NCI-H146 treated with DMSO at 0.1 percent for 48 hours (cell line): ENCODE data around the gene HDAC10.

Experiments used
- DNase-seq: peaks from one replicate; lab custom pipeline; 2025; ENCODE audit not compliant: unreplicated experiment; lab: John Stamatoyannopoulos, UW

Gene HDAC10, protein sequence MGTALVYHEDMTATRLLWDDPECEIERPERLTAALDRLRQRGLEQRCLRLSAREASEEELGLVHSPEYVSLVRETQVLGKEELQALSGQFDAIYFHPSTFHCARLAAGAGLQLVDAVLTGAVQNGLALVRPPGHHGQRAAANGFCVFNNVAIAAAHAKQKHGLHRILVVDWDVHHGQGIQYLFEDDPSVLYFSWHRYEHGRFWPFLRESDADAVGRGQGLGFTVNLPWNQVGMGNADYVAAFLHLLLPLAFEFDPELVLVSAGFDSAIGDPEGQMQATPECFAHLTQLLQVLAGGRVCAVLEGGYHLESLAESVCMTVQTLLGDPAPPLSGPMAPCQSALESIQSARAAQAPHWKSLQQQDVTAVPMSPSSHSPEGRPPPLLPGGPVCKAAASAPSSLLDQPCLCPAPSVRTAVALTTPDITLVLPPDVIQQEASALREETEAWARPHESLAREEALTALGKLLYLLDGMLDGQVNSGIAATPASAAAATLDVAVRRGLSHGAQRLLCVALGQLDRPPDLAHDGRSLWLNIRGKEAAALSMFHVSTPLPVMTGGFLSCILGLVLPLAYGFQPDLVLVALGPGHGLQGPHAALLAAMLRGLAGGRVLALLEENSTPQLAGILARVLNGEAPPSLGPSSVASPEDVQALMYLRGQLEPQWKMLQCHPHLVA

DNA sequence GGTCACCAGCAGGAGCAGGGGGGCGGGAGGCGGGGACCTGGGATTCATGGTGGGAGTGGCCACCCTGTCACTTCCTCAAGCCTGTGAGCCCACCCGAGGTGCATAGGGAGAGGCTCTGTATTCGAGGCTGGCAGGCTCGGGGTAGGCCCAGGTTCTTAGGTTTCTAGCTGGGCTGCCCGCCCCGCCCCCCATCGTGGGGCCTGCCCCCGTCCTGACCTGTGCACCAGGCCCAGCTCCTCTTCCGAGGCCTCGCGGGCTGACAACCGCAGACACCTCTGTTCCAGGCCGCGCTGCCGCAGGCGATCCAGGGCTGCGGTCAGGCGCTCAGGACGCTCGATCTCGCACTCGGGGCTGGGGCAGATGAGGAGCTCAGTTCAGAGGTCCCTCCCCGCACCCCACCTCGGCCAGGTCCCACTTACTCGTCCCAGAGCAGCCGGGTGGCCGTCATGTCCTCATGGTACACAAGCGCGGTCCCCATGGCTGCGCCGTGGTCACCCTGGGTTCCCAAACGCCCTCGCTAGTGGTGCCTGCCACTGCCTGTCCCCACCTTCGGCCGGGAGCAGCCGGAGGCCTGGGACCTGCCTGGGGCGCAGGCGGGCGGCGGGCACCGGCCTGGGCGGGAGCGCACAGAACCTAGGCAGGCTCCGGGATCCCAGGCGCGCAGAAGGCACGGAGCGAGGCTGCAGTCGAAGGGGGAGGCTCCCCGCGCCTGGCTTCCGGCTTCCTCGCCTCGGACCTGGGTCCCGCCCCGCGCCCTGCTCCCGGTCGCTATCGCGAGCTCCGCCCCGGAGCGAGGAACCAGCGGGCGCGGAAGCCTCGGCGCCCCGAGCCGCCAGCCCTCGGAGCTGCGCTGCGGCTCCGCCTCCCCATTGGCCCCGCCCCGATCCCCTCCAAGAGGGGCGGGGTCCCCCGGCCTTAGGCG is at the start of gene HDAC10:
HDAC10 (minus strand) TSS at position 711 of the 922 bp plus-strand sequence; CDS start at position 478, 233 bp downstream.
- DNase-seq, result peak; percentile 33

DNA sequence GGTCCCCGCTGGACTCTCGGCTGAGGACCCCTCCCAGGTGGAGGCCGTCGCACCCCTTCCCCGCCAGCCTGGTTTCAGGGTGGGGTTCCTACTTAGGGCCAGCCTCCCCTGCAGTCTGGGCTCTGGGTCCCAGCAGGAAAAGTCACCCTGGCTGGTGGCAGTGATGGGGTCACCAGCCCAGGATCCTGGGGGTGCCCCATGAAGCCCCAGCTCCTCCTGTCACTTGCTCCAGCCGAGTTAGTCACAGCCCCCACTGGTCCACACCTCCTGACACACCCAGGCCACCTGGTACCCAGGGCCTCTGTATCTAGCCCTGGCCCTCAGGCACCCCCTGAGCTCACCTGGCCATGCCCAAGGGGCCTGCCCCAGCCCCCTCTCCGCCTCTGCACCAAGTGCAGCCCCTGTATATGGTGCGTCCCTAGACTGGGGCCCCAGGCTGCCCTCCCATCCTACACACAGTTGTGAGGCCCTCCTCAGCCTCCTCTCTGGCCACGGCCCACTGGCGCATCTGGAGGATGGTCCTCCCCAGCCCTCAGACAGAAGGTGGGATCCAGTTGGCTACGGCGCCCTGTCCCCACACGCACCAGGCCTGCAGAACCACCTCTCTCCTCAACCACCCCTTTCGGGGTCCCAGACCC is 49.7 kb upstream of the HDAC10 start:
- no peak for DNase-seq

DNA sequence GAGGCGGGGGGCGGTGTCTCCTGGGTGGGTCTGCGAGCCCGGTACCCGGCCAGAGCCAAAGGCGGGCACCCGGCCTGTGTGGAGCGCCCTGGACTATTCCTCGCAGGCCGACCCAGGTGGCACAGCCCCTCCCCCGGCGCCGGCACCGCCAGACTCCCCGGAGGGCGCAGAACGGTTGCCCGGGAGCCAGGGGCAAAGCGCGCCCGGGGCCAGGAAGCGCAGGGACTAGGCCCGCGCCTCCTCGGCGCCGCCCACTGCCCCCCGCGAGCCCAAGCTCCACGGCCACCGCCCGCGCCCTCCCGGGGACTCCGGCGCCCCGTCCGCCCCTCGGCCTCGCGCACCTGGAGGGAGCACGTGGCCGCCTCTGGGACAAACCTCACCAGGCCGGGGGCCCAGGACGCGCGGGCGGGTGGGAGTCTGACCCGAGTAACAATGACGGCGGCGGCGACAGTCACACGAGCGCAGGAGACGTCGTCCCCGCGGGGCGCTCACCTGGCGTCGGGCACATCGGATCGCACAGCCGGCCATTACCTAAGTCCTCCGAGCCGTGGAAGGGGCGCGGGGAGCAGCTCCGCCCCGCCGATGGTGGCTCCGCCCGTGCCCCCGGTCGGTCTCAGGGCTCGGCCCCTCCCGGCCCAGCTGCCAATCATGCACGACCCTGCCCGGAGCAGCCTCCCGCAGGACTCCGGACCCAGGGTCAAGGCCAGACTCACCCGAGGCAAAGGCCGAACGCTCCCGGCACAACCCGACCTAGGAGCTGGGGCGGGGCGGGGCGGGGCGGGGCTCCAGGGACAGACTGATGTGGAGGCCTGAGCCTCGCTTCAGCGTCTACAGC is 48.9 kb upstream of the HDAC10 start:
- no peak for DNase-seq

DNA sequence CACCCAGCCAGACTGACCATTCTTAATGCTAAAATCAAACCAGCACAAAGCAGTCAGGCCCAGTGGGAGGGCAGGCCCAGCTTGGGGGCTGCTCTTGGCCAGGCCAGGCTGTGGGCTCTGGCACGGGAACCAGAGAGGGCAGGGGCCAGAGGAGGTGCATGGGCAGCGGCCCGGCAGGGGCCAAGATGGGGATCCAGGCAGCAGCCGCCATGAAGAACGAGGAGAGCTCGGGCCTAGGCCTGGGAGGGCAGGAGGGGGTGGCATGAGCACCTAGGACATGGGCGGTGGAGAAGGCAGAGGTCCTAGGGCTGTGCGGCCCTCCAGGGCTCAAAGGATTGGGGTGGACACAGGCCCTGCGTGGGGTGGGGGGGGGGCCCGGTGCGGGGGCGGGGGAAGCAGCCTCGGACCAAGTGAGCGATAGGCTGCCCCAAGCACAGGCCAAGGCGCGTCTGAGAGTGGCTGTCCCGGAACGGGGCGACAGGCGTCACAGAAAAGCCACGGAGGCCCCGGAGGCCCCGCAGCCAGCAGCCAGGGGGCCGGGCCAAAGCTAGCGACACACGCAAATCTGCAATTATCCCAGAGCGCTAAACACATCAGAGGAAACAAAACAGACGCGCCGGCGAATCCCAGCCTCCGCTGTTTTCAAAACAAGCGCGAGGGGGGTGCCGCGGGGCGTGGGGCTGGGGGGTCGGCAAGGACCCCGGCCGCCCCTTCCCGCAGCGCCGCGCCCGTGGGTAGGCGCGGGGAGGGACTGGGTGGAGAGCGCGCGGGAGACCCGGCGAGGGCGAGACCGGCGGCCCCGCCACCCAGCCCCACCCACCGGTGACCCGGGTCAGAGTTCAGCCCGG is 48.1 kb upstream of the HDAC10 start:
- DNase-seq, result no peak

DNA sequence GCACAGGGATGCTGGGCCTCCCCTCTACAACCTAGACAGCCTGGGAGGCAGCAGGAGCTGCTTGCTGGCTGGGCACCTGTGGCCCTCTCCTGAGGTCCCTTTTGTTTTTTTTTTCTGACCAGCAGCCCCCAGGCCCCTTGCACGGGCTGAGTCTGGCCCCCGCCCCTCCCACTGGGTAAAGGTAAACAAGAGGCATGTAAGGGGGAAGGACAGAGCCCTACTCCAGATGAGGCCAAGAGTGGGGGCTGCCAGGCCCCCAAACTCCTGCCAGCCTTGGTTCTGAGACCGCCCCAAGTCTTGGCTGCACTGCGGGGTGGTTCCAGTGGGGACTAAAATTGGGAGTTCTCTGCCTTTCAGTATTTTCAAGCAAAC is 47.2 kb upstream of the HDAC10 start:
- no peak for DNase-seq

DNA sequence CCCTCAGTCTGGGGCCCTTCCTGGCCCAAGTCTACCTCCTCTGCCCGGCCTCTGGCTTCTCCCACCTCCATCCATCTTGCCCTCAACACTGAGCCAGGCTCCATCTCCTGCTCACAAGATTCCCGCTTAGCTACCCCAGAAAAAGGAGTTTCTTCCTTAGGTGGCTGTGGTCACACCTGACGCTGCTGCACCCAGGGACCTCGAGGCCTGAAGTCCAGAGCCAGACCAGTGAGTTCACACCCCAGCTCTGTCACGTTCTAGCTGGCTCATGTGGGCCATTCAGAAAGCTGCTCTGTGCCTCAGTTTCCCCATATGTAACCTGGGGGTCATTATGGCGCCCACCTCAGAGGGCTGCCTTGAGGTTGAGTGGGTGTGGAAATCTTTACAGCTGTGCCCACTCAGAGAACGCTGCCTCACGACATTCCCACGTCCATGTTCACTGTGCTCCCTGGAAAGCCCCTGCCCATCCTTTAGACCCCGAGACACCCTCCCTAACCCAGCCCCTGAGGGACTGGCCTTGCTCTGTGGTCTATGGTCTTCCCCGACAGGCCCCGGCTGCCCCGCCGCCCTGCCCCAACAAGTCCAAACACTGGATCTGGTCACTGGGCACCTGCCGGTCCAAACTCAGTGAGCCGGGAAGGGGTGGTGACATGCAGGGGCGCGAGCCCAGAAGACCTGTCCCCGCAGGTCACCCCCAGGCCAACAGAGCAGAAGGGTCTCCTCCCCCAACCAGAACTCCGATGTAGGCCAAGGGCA is 46.6 kb upstream of the HDAC10 start:
- no peak for DNase-seq

DNA sequence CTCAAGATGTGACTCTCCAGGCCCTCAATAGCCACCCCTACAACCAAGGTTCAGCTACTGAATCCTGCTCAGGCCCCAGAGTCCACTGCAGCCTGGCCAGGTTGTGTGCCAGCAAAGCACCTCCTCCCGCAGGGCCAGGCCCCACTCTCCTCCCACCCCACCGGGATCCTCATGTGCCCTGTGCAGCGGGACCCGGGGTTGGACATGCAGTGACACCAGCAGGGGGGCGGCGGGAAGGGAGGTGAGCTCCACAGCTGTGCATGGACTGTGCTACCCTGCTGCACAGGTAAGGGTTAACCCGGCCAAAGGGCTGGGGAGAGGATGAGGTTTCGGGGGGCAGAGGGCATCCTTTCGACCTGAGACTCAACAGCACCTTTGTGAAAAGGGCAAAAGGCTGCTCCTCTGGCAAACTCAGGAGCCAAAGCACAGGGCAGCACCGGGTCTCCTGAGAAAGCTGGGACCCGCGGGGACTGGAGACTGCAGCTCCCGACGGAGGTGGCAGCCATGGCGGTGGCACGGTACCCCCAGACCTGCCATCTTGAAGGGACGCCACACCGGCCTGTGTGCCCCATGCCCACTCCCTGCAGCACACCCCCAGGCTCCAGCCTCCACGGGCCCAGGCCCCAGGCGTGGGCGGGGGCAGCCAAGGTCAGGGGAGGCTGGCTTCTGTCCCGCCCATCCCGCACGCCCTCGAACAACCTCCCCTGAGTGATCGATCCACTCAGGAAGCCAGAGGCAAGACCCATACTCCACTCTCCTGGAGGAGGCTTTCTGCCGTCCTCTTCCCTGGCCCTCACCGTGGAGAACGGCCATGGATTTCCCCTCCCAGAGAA is 45.8 kb upstream of the HDAC10 start:
- DNase-seq, result no peak

DNA sequence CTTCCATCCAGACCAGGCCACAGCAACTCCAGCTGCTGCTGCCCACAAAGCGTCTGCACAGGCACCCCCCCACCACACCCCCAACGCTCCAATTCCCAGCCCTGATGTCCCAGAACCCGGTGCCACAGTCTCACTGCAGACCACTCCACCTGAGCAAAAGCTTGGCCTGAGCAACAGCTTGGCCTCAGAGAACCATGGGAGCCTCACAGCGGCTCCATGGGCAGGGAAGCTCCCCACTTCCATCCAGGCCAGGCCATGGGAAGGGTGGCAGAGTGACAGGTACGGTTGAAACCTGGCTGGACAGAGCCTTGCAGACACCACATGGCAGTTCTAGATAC is 43.2 kb upstream of the HDAC10 start:
- no peak for DNase-seq

DNA sequence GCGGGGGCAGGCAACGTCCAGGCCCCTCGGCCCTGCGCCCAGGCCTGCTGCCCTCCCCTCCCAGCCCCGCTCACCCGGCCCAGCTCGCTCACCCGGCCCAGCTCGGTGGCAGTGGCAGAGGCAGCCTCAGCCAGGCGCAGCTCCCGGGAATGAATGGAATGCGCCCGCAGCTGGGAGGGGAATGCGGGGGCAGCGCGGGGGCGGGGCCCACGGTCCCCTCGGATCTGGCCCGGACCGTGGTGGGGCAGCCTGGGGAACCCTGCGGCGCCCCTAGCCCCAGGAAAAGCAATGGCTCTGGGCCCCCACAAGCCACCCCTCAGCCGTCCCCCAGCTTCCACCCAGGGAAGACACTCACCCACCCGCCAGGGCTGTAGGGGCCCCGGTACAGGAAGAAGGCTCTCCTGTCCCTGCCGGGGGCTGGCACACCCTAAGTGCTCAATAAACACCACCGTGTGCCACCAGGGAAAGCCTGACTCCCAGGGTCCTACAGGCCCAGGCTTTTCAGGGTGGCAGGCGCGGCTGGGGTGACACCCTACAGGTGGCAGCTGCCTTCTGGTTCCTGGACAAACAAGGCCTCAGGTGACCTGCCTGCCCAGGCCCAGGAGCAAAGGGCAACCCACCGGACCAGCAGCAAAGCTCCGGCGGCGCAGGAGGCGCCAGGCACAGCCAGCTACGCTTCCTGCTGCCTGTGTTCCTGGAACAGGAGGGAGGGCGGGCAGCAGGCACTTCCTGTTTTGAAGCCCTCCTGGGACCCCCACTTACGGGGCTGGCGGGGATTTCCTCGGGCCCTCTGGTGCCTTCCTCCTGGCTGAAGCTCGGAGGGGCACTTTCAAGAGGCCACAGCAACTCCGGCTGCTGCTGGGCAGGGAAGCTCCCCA is 42.6 kb upstream of the HDAC10 start:
- DNase-seq, result no peak

DNA sequence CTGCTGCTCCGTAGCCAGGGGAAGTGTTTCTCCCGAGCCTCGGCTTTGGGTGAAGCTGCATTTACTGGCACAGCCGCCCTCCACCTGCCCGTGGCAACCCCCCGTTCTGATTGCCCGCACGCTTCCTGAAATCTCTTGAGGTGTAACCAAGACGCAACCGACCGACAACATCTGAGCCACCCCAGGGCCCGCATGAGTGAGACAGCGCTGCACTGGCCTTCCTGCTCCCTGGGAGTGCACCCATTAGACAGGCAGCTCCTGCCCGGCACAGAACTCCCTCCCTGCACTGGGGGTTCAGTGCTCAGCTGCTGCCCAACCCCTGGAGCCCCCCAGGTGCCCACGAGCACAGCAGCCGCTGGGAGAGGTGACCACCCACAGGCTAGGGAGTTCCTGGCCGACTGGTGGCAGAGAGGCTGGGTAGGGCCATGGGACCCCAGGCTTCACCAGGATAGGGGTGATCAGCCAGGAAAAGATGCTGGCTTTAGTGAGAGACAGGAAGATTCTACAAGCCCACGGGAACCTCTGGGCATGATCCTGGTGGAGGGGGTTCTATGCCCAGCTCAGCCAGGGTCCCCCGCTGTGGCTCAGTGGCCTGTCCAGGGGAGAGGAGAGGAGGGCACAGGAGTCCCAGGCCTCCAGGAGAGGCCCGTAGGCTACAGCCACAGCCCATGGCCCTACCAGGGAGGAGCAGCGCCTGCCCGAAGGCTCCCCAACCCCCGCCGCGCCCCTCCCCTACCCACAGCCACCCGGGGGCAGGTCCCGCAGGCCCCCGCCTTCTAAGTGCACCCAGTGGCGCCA is 41.8 kb upstream of the HDAC10 start:
- no peak for DNase-seq

DNA sequence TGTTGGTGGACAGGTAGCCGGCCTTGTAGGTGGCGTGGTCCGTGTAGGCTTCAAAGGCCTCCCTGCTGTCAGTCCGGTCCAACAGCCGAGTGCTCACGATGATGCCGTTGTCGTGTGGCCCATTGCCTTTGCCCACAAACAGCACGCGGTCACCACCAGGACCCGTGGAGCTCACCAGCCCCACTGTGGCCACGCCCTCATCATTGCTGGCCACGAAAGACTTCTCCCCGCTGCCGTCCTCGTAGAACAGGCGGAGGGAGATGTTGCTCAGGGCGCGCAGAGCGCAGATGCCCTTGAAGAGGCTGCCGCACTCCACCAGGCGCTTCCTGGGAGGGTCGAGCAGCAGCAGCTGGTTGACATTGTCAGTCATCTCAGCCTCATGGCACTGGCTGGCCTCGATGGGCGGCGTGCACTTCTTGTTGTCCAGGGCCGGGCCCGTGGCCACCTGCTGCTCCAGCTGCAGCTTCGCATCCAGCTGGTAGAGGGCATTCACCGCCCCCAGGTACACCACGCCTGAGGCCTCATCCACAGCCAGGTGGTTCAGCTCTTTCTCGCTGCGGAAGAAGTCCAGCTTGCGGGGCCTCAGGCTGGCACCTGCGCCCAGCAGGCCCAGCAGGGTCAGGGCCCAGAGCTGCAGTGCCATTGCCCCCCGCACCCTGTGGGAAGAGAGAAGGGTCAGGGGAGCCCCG is 39.0 kb upstream of the HDAC10 start:
- no peak for DNase-seq

DNA sequence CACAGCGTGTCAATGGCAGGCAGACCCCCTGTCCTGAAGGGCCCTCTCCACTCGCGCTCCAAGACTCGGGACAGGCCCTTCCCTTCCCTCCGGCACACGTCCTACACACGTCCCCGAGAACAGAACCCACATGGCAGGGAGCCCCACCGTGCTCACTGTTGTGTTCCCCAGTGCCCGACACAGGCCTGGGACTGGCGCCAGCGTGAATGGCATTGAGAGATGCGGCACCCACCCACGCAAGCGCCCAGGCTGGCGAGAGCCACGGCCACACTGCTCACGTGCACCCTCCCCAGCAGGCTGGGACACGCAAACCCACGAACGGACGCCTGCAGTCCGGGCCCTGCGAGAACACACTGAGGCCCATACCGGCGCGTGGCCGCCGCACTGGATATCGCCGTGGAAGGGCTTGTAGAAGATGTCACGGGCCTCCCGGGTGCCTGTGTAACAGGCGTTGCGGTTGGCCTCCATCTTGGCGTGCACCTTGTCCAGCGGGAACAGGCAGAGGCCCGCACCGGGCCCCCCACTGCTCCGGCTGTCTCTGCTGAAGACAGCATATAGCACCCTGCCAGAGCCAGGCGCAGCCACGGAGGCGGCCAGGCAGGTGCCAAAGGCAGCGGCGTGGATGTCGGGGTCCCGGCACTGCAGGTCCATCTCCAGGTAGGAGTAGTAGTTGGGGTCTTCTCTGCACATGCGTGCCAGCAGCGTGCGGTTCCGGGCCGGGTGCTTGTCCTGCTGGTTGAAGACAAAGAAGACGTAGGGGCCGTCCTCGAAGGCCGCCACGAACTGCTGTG is 38.3 kb upstream of the HDAC10 start:
- no peak for DNase-seq

DNA sequence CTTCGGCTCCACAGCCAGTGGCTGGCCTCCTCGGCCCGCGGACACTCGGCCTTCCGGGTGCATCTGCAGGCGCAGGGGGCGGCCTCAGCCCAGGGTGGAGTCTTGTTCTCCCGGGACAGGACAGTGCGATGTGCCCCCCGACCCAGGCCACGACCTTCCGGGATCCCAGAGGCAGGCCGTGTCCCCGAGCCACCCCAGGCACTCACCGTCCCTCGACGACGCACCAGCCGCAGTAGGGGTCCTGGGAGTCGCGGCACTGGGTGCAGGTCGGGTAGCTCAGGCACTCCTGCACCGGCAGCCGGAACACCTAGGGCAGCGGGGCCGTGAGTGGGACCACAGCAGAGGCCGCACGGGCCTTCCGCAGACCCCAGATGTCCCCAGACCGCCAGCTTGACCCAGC is 36.7 kb upstream of the HDAC10 start:
- no peak for DNase-seq

DNA sequence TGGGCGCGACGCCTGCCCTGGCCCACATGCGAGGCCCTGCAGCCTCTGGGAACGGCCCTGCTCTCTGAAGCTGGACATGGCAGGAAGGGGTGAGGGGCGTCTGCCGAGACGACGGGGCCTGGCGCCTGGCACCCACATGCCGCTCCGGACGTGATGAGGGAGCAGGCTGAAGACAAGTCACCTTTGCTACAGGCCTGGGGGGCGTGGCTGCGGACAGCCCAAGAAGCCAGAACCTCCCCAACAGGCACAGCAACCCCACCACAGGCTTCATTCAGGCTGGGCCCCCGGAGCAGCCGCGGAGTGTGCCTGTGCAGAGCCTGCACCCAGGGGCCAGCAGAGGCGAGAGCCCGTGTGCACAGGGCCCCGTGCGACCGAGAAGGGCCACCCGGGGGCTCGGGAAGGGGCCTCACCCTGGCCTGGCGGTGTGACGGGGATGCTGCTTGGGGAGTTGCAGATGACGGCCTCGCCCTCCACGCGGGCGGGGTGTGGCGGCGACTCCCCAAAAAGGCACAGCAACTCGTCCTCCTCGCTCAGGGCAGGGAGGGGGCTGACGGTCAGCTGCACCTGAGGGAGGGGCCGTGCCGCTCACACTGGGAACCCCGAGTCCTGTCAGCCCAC is 35.7 kb upstream of the HDAC10 start:
- DNase-seq, result no peak
